Stromal cell of bone marrow (primary cell): ENCODE data around the gene DSTYK.
"Not testable (repeated sequence)": the region's sequence is repeated elsewhere in the genome, so short reads cannot be mapped to it uniquely, and the experiment has no call there.

ENCODE experiments used
- DNase-seq: peaks from one replicate; pipeline ENCODE4 v3.0.0-alpha.2; 2012; ENCODE audit warnings: low read depth

Gene DSTYK

GRCh38 chr1:205170532-205171269 is 40.8 kb downstream of the DSTYK start:
- no peak for DNase-seq

DNA sequence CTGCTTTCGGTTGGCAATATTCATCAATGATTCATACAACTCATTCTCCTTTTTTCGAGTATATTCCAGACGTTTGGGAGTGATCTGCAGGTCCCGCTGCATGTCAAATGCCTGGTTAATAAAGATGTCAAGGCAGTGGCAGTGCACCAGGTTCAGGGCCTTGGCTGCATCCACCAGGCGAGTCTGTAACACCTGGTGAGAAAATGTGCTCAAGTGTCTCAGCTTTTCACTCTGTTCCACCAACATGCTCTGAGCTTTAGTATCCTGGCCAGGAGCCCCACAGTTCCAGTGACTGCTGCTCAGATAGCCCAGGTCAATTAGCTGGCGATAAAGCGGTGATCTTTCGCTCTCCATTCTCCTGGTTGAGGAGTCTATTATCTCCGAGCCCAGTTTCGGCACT is 42.3 kb downstream of the DSTYK start:
- DNase-seq = no peak

- DNase-seq = no peak
Observed at GRCh38 chr1:205168291-205168690, 43.2 kb downstream of the DSTYK start.

GRCh38 chr1:205162301-205162700 is 49.2 kb downstream of the DSTYK start:
- no peak for DNase-seq

DNA sequence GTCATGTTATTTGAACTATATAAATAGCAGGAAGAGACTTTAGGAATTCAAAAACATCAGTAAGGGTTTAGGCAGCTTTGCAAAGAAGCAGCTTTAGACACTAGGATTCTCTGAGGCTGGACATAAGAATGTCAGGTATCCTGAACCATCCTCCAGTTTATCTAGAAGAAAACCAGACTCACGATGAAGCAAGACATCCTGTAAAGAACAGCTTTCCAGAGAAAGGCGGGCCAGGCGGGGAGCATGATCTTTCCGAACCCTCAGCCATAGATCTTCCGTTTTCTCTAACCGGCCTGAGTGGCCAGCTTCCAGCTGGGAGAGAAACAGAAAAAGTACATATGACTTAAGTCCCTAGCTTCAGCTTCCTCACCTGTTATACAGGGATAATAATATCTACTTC is 50.4 kb downstream of the DSTYK start:
- no peak for DNase-seq

DNA sequence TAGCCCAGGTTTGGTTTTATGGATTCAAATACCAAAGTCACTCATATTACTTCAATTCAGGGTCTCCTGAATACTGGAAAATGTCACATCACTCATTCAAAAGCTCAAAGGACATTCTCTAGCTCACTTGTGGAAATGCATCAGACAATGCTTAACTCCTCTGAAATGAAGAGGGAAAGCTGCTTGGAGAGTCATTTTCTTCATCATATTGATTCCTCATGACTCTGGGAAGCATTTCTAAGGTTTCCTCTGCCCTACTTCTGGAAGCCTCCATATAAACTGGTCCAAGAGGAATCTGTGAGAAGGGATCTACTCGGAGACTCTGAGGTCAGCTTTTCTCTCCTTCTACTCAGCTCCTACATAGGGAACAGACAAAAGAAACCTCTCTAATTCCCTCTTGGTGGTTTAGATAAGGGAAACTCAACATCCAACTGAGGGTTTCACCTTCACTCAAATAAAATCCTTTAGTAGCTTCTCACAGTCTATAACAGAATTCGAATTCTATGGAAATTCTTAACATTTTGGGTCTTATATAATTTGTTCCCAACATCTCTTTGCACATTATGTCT is 53.4 kb downstream of the DSTYK start:
- no peak for DNase-seq

- not testable (repeated sequence) for DNase-seq
Observed at GRCh38 chr1:205155665-205156377, 55.7 kb downstream of the DSTYK start.

GRCh38 chr1:205152505-205152904 is 59.0 kb downstream of the DSTYK start:
- no peak for DNase-seq

DNA sequence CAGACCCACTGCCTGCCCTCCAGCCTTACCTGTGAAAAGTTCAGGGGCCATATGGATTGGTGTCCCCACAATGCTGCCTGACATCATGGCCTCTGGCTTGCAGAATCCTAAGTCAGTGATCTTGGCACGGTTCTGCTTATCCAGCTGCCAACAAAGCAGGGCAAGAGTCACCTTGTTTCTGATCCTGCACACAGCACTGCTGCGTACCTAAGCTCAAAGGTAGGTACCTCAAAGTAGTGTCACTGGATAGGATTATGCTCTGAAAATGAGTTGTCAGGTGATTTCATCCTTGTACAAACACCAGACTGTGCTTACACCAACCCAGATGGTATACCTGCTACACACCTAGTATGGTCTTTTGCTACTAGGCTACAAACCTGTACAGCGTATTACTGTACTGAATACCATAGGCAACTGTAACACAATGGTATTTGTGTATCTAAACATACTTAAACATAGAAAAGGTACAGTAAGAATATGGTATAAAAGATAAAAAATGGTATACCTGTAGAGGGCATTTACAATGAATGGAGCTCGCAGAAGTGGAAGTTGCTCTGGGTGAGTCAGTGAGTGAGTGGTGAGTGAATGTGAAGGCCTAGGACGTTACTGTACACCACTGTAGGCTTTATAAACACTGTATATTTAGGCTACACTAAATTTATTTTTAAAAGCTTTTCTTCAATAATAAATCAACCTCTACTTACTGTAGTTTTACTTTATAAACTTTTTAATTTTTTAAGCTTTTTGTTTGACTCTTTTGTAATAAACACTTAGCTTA is 60.7 kb downstream of the DSTYK start:
- DNase-seq = no peak

DNA sequence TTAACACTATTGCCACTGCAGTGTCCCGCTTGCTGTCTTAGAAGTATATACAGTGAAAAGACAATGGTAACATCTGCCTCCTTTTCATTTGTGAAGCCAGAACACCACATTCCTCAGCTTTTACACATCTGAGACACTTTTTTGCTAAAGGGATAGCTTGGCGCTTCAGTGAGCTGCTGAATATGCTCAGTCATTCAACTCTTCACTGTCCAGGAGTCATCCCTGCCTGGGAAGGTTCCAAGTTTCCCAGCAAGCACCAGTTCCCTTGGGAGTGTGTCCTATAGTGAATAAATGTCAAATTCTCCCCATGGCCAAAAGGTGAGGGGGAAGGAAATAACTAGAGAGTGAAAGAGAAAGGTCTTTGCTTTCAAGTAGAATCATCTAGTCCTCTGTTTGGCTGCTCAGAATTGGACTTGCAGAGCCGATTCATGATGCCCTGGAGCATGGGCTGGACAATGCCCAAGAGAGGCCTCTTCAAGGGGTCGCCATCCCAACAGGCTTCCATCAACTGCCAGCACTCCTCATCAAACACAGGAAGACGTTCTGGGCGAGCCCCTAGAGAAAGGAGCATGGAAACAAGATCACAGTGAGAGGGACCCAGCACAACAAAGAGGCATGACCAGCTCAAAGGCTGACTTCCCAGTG is 64.2 kb downstream of the DSTYK start:
- no peak for DNase-seq

GRCh38 chr1:205144751-205145150 is 66.8 kb downstream of the DSTYK start:
- no peak for DNase-seq

DNA sequence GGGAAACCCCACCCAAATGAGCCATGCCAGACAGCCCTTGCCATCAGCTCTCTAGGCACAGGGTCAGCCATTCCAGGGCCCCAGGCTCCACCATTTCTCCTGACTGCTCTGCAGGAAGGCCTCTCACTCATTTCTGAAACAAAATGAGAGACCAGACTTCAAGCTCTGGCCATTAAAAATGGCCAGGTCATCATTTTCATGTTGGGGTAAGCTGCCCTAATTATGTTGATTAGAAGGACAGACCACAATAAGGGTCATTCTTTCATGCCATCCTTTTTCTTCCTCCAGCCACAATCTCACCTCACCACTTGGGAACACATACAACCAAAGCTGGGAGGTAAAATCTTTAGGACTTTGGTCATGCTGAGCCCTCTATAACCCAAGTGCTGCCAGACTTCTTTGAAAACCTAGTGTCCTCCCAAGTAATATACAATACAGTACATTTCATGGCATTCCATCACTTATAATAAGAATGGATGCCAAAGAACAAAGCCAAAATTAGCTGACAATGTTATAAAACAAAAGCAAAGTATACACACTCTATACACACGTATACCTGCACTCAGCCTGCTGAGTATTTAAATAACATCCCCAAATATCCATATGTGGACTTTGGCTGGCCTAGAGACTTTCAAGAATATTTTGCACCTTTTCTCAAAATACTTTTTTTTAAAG is 67.3 kb downstream of the DSTYK start:
- DNase-seq = no peak

DNA sequence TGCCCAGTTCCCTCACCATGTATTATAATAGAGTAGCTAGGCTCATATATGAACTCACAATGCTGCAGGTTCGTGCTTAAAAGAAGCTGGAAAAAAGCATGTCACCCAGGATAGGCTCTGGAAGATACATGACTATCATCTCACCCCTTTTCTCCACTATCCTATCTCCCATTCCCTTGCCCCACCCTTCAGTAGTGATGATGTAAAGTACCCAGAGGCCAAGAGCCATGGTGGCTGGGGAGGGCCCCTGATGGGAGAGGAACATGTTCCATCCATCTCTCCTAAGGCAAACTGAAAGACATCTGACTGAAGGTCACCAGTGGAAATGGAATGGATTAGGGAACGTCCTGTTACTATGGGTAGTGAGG is 69.4 kb downstream of the DSTYK start:
- DNase-seq = no peak

DNA sequence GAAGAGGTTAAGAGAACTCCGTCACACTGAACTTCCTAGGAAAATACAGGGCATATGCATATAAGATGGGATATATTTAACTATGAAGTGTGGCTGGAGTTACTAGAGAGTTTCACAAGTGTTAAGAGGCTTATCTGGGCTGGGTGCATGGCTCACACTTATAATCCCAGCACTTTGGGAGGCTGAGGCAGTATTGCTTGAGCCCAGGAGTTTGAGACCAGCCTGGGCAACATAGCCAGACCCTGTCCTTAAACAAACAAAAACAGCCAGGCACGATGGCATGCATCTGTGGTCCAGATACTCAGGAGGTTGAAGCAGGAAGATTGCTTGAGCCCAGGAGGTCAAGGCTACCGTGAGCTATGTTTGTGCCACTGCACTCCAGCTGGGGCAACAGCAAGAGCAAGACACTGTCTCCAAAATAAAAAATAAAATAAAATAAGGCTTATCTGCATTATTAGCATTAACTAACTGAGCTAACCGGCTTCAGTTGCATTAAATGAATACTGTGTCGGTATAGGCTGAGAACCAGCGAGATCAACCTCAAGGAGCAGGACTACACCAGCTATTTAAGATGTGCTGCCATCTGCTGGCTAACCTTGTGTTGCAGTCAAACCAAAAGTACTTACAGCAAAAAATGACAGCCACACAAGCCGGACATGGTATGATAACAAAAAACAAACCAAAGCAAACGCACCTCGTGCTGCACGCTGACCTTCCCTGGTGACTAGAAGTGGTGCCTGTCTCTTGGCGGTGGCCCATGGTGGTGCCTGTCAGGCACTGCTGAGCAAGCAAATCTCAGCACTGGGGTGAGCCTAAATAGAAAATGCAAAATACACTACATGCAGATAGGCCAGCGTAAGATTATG is 70.0 kb downstream of the DSTYK start:
- peak; percentile 65 for DNase-seq

DNA sequence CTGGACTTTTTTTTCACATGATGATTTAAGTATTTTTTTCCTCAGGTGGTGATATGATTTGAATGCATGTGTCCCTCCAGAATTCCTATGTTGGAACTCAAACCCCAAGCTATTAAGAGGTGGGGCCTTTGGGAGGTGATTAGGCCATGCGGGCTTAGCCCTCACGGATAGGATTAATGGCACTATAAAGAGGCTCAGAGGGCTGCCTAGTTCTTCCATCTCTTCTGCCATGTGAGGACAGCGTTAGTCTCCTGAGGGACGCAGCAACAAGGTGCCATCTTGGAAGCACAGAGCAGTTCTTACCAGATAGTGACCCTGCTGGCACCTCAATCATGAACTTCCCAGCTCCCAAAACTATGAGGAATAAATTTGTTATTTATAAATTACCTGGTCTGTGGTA is 71.4 kb downstream of the DSTYK start:
- DNase-seq = no peak

- no peak for DNase-seq
Observed at GRCh38 chr1:205137901-205138300, 73.6 kb downstream of the DSTYK start.

DNA sequence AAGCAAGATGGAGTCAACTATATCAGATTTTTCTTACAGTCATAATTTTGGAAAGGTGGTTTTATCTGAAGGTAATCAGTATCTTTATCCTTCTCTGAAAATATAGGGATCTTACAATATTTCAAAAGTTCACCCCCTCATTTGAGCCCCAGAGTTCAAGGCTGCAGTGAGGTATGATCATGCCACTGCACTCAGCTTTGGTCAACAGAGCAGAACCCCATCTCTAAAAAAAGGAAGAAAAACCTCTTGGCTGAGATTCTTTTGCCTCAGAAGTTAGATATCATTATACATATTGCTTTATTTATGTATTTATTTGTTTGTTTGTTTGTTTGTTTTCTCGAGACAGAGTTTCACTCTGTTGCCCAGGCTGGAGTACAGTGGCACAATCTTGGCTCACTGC is 78.2 kb downstream of the DSTYK start:
- DNase-seq = no peak

DNA sequence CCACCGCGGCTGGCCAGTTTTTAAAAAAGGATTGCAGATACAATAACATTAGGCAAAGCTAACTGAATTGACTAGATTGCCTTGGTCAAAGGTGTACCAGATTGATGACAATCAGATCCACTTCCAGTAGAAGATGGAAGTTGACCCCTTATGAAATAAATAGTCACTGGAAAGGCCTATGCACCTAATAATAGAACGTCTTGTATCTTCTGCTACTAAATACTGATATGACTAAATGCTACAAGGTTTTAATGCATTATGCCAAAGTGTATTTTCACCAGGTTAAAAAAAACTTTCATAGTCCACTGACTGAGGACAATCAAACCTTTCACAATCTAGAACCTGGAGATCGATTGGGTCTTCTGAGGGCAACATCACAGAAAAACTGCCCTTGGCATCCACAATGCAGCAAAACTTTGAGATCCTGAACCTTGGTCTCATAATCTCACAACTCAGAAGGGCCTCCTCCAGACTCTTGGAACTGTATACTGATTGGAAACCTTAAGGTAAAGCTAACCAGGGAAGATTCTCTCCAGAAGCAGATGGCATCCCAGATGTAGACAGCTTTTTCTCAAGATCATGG is 82.0 kb downstream of the DSTYK start:
- DNase-seq = no peak

DNA sequence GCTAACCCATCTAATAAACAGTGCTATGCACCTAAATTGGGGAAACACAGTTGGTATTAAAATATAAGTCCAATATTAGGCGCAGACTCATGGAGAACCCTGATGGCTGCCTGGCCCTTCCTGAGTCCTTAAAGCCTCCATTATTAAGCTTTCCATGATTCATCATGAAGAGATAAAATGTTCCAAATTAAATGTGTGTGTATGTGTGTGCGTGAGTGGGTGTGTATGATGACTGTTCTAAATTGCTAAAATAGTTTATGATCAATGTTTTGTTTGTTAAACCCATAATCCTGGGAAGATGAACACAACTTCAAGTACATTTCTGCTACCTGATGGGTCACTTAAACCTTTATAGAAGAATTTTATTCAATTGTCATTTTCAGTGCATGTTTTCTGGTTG is 83.5 kb downstream of the DSTYK start:
- DNase-seq = no peak

DNA sequence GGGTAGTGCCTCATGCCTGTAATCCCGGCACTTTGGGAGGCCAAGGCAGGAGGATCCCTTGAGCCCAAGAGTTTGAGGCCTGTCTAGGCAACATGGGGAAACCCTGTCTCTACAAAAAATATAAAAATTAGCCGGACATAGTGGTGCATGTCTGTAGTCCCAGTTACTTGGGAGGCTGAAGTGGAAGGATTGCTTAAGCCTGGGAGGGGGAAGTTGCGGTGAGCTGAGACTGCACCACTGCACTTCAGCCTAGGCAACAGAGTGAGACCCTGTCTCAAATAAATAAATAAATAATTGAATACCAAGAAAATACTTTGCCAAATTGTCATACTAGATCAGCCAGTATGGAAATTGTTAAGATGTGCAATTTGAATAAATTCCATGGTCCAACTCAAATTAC is 83.9 kb downstream of the DSTYK start:
- DNase-seq = no peak
